NCI-H748 treated with DMSO at 0.1 percent for 48 hours (cell line): ENCODE results near the gene ERMARD.
A peak's percentile ranks its signal among the peaks of the same experiment; 100 is the strongest.

Experiments
- DNase-seq: peaks from one replicate; lab custom pipeline; 2025; lab: John Stamatoyannopoulos, UW

Gene ERMARD

DNA sequence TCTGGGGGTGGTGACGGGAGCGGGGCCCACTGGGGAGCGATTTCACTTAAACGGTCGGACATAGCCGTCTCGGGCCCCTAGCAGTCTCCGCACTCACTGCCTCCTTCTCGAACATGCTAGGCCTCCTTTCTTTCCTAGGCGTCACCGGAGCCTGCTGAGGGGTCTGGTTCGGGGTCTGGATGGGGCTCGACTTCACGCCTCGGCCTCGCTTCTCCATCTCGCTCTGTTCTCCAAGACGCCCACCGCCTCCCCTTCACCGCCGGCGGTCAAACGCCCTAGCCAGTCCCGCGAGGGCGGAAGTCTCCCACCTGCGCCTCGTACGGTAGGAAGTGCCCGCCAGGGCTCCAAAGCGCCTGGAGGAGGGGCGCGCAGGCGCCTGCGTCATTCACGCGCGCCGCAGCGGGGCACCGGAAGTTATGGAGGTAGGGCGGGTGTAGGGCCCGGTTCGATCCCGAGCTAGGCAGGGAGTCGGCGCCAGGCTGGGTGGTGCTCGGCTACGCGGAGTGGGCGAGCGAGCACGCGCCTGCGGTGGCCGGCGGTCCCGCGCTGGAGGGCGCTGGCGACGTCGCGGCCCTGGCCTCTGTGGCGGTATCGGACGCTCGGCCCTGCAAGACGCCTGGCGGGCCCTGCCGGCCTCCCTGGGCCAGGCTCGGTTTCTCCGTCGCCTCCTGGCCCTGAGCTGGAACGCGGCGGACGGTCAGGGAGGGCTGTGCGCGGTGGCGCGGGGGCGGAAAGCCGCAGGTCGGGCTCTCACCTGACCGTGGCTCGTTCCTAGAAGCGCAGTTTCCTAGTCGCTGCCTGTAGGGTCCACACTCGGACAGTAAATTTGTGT lies at the start of gene ERMARD, which contains the start of gene DYNLT2:
Gene ERMARD, plus strand, starts transcription at position 381 of the 832 bp plus-strand sequence. Its CDS starts 36 bp downstream, at position 417.
Gene DYNLT2, minus strand, starts transcription at position 331 of the 832 bp plus-strand sequence. Its CDS starts 114 bp downstream, at position 217.
- peak; percentile 88 for DNase-seq

DNA sequence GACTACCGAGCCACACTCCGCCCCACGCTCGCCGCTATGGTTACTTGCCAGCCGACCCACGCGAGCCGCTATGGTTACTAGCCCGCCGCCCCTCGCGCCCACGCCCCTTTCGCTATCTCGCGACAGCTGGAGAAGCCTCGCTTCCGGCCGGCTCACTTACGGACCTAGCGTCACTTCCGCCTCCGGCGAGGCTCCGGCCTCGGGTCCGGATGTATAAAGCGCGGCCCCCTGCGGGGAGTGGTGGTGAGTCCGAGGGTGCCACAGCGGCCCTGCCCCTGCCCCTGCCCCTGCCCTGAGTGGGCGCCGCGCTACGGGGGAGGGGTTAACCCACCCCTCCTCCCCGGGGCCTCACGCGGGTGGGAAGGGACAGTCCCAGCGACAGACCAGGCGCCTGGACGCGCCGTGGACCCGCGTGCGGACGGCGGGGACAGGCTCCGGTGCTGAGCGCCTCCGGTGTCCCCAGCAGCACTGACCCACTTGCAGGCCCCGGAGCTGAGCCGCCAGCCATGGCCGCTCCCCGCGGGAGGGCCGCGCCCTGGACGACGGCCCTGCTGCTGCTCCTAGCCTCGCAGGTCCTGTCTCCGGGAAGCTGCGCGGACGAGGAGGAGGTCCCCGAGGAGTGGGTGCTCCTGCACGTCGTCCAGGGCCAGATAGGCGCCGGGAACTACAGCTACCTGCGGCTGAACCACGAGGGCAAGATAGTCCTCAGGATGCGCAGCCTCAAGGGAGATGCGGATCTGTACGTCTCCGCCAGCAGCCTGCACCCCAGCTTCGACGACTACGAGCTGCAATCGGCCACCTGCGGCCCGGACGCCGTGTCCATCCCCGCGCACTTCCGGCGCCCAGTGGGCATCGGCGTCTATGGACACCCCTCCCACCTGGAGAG lies 49.2 kb upstream of the ERMARD start, which contains the start of the genes C6orf120 and WDR27:
Gene C6orf120, plus strand, starts transcription at position 173 of the 886 bp plus-strand sequence. Its CDS starts 334 bp downstream, at position 507.
Gene WDR27, minus strand, starts transcription at position 76 of the 886 bp plus-strand sequence. CDS start 13,024 bp downstream, outside the sequence.
- peak; percentile 89 for DNase-seq

- no peak for DNase-seq
Measured at GRCh38 chr6:169702840-169703246, 48.6 kb upstream of the ERMARD start.

DNA sequence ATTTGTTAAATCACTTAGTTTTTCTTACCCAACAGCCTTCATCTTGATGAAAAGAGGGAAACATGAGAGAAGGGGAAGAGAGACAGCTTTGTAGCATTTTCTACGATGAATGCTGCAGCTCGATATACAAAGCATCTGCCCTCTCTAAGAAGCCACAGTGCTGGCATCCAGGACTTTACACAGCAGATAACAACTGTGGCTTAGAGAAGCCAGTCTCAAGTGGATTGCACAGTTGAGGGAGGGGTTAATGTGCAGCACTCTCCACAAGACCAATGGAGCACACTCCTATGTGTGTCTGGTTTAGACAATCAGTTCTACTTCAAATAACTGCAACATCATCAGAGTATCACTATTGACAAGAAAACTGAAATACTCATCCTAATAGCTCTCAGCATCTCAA lies 43.6 kb upstream of the ERMARD start:
- no peak for DNase-seq

DNA sequence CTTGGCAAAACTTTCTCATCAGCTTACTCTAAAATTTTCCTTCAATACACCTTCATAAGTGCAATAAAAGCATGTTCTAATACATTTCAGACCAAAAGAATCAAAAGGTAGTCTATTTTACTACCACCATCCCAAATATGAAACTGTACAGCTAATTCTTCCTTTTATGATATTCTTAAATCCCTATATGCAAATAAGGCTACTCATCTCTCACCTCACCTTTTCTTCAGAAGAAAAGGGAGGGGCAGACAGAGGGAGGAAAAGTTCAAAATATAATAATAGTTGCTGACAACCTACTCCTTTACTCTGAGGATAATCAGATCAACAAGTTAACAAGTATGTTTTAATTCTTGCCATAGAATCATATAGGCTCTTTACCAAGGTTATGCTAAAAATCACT lies 42.1 kb upstream of the ERMARD start:
- no peak for DNase-seq

DNA sequence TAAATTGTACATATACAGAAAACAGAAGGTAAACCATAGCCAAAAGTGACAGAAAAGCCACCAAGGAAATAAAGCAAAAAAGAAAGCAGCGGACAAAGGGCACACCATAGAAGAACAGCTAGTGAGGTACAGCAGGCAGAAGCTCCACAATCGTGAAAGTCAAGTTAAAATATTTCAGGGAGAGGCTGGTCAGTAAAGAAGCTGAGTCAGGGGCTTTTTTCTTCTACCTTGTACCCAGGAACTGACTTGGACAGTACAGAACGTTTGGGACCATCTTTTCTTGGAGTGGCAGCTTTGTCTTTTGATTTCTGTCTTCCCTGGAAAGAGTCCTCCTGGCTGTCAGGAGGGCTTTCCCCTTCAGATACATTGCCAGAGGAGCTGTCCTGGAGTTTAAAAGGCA lies 41.4 kb upstream of the ERMARD start:
- no peak for DNase-seq

DNA sequence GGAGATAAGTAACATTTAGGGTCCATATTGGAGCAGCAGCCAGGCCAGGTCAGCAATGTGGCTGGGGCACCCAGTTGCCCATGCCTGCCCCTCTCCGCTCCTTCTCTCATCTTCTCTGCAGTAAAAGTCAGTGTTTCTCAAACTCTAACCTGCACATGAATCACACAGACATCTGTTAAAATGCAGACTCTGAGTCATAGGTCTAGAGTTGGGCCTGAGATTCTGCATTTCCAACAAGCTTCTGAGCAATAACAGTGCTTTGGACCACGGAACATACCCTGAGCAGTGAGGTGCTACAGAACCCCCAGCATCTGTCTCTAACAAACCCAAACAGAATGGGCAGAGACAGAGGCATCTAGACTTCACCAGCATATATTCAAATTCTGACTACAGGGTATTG lies 37.2 kb upstream of the ERMARD start:
- no peak for DNase-seq

GRCh38 chr6:169714595-169714994 lies 36.8 kb upstream of the ERMARD start:
- no peak for DNase-seq

GRCh38 chr6:169719117-169719516 lies 32.3 kb upstream of the ERMARD start:
- DNase-seq = no peak

GRCh38 chr6:169720207-169720855 lies 31.1 kb upstream of the ERMARD start:
- DNase-seq = no peak

DNA sequence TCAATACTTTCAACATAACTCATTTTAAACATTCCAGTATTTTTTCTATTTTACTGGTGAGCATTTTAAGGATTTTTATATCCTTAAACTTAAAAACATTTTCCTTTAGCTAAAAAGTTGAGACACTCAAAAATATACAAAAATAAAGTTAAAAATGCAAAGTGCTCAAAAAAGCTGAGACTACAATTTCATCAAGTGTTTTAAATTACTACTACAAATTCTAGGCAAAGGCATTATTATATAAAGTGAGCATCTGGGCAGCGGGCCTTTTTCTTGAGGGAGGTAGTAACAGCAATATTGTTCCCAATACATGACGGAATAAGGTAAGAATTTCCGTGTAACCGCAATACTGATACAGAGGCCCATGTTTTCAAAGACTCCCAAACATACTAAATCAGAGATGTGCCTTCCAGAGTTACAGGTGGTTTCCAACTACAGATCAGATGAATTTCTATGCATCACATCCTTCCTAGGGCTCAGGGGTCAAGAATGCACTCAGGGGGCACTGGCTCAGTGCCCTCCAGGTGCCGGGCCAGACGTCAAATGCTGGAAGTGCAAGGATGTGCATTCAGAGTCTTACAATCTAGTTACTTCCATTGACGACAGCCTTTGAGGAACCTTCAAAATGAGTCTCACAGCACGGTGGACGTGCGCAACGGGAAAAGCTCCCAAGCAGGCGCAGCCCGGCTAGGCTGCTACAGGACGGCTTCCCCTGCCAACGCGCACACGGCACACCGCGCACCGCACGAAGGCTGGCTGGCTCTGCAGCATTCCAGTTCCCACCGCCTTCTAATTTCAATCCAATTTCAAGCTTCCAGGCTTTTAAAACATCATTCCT lies 28.8 kb upstream of the ERMARD start:
- DNase-seq = no peak

- DNase-seq = no peak
Measured at GRCh38 chr6:169723200-169723909, 28.1 kb upstream of the ERMARD start.

- DNase-seq = no peak
Measured at GRCh38 chr6:169723991-169724493, 27.4 kb upstream of the ERMARD start.

DNA sequence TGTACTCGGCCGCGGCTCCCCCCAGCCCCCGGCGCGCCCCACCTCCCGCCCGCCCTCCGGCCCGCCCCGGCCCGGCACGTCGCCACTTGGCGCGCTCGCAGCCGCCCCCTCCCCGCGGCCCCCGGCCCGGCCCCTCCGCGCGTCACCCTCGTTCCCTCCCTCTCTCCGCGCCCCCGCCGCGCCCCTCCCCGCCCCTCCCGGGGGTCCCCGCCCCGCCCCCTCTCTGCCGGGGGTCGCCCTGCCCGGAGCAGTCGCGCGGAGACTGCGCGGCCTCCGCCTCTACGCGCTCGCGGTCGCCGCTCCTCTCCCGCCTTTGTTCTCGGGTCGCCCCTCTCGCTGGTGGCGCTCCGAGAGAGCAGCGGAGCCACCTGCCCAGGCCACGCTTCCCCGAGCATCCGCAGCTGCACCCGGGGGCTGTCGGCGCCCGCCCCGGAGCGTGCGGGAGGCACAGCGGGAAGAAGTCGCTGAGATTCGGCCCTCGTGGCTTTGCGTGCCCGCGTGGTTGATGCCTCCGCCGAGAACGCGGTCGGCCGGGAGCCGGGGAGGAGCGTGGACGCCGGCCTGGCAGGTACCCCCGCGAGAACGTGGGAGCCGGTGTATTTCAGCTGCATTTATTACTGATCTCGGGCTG lies 26.8 kb upstream of the ERMARD start, which contains the start of gene PHF10:
Gene PHF10, minus strand, starts transcription at position 7 of the 631 bp plus-strand sequence. CDS start 569 bp downstream, outside the sequence.
- peak; percentile 45 for DNase-seq

DNA sequence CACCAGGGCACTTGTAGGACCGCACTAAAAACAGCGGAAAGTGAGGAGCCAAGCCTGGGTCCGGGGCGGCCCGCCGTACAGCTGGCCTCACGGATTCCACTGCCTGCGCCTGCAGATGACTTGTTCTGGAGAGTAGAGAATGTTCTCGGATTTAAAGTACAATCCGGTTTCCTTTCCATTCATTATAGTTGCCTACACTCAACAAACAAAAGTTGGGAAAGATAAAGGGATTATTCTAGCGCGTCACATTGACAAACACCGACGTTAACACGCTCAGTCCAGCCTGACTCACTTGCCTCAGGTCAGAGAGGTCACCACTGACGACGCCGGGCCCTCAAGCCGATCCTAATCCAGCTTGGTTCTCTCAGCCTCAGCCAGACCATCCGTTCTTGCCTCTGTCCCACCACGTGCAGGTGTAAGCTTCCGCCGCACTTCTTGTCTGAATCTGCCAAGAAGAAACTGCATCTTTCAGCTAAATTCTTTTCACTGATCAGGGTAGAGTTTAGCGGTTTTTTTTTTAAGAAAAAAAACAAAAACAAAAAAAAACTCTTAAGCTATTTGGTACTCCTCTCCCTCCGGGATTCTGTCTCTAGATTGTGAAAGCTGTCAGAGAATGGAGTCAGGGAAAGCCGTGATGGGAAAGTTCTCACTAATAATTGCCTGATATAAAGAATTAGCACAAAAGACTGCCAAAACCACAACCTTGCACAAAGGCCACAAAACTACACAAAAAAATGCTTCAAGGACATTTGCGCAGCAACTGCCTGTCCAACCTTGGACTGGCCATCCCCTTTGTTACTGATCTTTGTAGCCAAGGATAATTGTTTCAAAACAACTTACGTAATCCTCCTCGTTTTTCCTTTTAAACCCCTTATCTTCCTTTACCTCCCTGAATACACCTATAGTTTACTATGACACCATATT lies 26.0 kb upstream of the ERMARD start:
- DNase-seq = peak; percentile 18

GRCh38 chr6:169726049-169726400 lies 25.4 kb upstream of the ERMARD start:
- DNase-seq = no peak

- no peak for DNase-seq
Measured at GRCh38 chr6:169726963-169727362, 24.5 kb upstream of the ERMARD start.

DNA sequence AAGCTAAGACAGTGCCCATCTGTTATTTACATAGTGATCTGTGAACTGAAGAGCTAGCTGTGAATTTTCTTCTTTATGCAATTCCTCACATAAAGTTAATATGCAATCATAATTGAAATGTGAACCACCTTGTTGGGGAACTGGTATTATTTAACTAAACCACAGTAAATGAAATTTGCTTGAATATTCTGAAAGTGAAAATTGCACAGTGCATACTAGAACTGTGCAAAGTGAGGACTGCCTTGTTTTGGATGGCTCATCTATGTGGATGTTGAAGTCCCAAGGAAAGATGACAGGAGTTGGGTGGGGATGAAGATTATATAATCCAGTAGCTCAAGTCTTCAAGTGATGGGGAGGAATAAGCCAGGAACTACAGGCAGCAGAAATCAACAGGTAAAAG lies 21.5 kb upstream of the ERMARD start:
- no peak for DNase-seq
